Thymus (tissue), 11 donors: ENCODE results near the gene ERC1. TPM values are rescaled to one million over a fixed set of nuclear protein-coding genes. Genes with fewer than 3 reads are reported as not detected.

Experiments
- DNase-seq, 9 donors: peaks; one replicate each; pipeline ENCODE4 v3.0.0-alpha.2; 2013; ENCODE audit warnings: low spot score in 9 of 9, low read depth in 6 of 9, missing footprints in 1 of 9
- H3K27ac ChIP-seq, 2 donors: one replicate each; pipeline ENCODE4 v1.5.1; 2013; ENCODE audit warnings: control low read depth in 1 of 2, low read depth in 1 of 2, low read length in 1 of 2, mild to moderate bottlenecking in 1 of 2, moderate library complexity in 1 of 2
- H3K27me3 ChIP-seq, 2 donors: one replicate each; pipeline ENCODE4 v1.5.1; 2013; ENCODE audit warnings: low read length in 1 of 2; ENCODE audit not compliant: control insufficient read depth in 2 of 2, insufficient read depth in 1 of 2
- H3K36me3 ChIP-seq, 2 donors: one replicate each; pipeline ENCODE4 v1.5.1; 2013; ENCODE audit warnings: low read length in 1 of 2, mild to moderate bottlenecking in 1 of 2, moderate library complexity in 1 of 2; ENCODE audit not compliant: control insufficient read depth in 2 of 2, insufficient read depth in 2 of 2
- H3K4me1 ChIP-seq, 2 donors: one replicate each; pipeline ENCODE4 v1.5.1; 2013; ENCODE audit warnings: low read length in 2 of 2; ENCODE audit not compliant: control insufficient read depth in 2 of 2, insufficient read depth in 2 of 2
- H3K4me3 ChIP-seq, 2 donors: one replicate each; pipeline ENCODE4 v1.5.1; 2013; ENCODE audit warnings: low read length in 2 of 2, control low read depth in 1 of 2, mild to moderate bottlenecking in 1 of 2
- H3K9me3 ChIP-seq, 2 donors: one replicate each; pipeline ENCODE4 v1.5.1; 2013; ENCODE audit warnings: low read length in 1 of 2, mild to moderate bottlenecking in 1 of 2; ENCODE audit not compliant: control insufficient read depth in 2 of 2, insufficient read depth in 1 of 2
- WGBS: extraction: QIAGEN DNeasy Blood & Tissue Kit; methylation state at CpG from one replicate; pipeline ENCODE4 v1.1.7; 2013; 5-methylcytosine and 5-hydroxymethylcytosine counted together
- polyA plus RNA-seq: library from polyadenylated mRNA; stranded (reverse); fragments of 200-250 nt; gene quantifications from one replicate; pipeline ENCODE4 v1.2.3, GENCODE V29; 2013
- total RNA-seq: library from RNA; stranded (reverse); fragments of 120-200 nt; gene quantifications from one replicate; pipeline ENCODE4 v1.2.4, GENCODE V29; 2013
- donor health status: healthy.

Gene ERC1
- total and polyA plus RNA-seq, 2 donors = 4.2 to 13.8 TPM

- Histone ChIP-seq H3K4me1 (no peaks in the 10 kb centered on the region), H3K36me3 (peaks cover 2 to 4% of the 10 kb centered on the region in 2 donors), H3K27ac (no peak overlapping the region), H3K9me3 (no peaks in the 10 kb centered on the region), H3K4me3 (no peak overlapping the region), H3K27me3 (no peaks in the 10 kb centered on the region)
- DNase-seq = no peak
- WGBS = 98% methylated on average over 3 of the region's 3 CpGs
These were observed 299.7 kb downstream of the ERC1 start for GRCh38 chr12:1290716-1291115.

GRCh38 chr12:1291601-1292332 lies 300.7 kb downstream of the ERC1 start:
- no peaks in the 10 kb centered on the region for H3K4me1 ChIP-seq
- H3K4me3 ChIP-seq = no peak overlapping the region
- no peak overlapping the region for H3K27ac ChIP-seq
- no peaks in the 10 kb centered on the region for H3K9me3 ChIP-seq
- WGBS = 96% methylated on average over 8 of the region's 8 CpGs
- no peak for DNase-seq
- peaks cover 2 to 4% of the 10 kb centered on the region in 2 donors for H3K36me3 ChIP-seq
- no peaks in the 10 kb centered on the region for H3K27me3 ChIP-seq

- peaks cover 4 to 5% of the 10 kb centered on the region in 2 donors for H3K36me3 ChIP-seq
- H3K27ac ChIP-seq = no peak overlapping the region
- no peaks in the 10 kb centered on the region for H3K4me1 ChIP-seq
- no peaks in the 10 kb centered on the region for H3K9me3 ChIP-seq
- no peaks in the 10 kb centered on the region for H3K27me3 ChIP-seq
- 93% methylated on average over 1 of the region's 1 CpG for WGBS
- no peak overlapping the region for H3K4me3 ChIP-seq
- no peak for DNase-seq
These were observed 302.9 kb downstream of the ERC1 start for GRCh38 chr12:1293901-1294300.

- Histone ChIP-seq H3K9me3 (no peaks in the 10 kb centered on the region), H3K27ac (no peak overlapping the region), H3K4me1 (no peaks in the 10 kb centered on the region), H3K4me3 (no peak overlapping the region), H3K36me3 (peaks cover 3 to 5% of the 10 kb centered on the region in 2 donors), H3K27me3 (no peaks in the 10 kb centered on the region)
- no peak for DNase-seq
- WGBS = over 99% methylated on average over 3 of the region's 3 CpGs
These were observed 306.2 kb downstream of the ERC1 start for GRCh38 chr12:1297206-1297605.

- H3K4me1 ChIP-seq = no peaks in the 10 kb centered on the region
- no peak overlapping the region for H3K27ac ChIP-seq
- H3K36me3 ChIP-seq = peaks cover 3 to 5% of the 10 kb centered on the region in 2 donors
- WGBS = 98% methylated on average over 4 of the region's 4 CpGs
- H3K9me3 ChIP-seq = no peaks in the 10 kb centered on the region
- no peak for DNase-seq
- H3K27me3 ChIP-seq = no peaks in the 10 kb centered on the region
- no peak overlapping the region for H3K4me3 ChIP-seq
These were observed 306.7 kb downstream of the ERC1 start for GRCh38 chr12:1297639-1298175.

GRCh38 chr12:1300460-1300859 lies 309.4 kb downstream of the ERC1 start:
- Histone ChIP-seq H3K36me3 (peaks cover 3% of the 10 kb centered on the region in 2 donors), H3K4me1 (no peaks in the 10 kb centered on the region), H3K4me3 (no peak overlapping the region), H3K9me3 (no peaks in the 10 kb centered on the region), H3K27ac (no peak overlapping the region), H3K27me3 (no peaks in the 10 kb centered on the region)
- 85% methylated on average over 2 of the region's 2 CpGs for WGBS
- DNase-seq = no peak

GRCh38 chr12:1302201-1302870 lies 311.3 kb downstream of the ERC1 start:
- WGBS = 98% methylated on average over 7 of the region's 7 CpGs
- no peaks in the 10 kb centered on the region for H3K4me1 ChIP-seq
- no peaks in the 10 kb centered on the region for H3K9me3 ChIP-seq
- H3K36me3 ChIP-seq = peaks cover under 1 to 3% of the 10 kb centered on the region in 2 donors
- H3K27me3 ChIP-seq = no peaks in the 10 kb centered on the region
- no peak overlapping the region for H3K27ac ChIP-seq
- no peak overlapping the region for H3K4me3 ChIP-seq
- DNase-seq = no peak

- WGBS = 96% methylated on average over 3 of the region's 3 CpGs
- no peak for DNase-seq
These were observed 314.0 kb downstream of the ERC1 start for GRCh38 chr12:1305063-1305434.

GRCh38 chr12:1305791-1306500 lies 314.9 kb downstream of the ERC1 start:
- Histone ChIP-seq H3K4me3 (no peak overlapping the region), H3K36me3 (no peaks in the 10 kb centered on the region), H3K27ac (no peak overlapping the region), H3K4me1 (no peaks in the 10 kb centered on the region), H3K9me3 (no peaks in the 10 kb centered on the region), H3K27me3 (no peaks in the 10 kb centered on the region)
- DNase-seq = no peak
- 46% methylated on average over 4 of the region's 4 CpGs for WGBS

More at GRCh38 chr12:1305063-1305434, 314.0 kb downstream of the ERC1 start:
- Histone ChIP-seq H3K4me3 (no peak overlapping the region), H3K27ac (no peak overlapping the region), H3K27me3 (no peaks in the 10 kb centered on the region), H3K36me3 (peaks cover 0 to under 1% of the 10 kb centered on the region in 2 donors), H3K4me1 (no peaks in the 10 kb centered on the region), H3K9me3 (no peaks in the 10 kb centered on the region)
